HG03060 (cell line): ENCODE data around the gene DNAJC1.

Experiments used
- ATAC-seq: cut with Tn5 transposase; IDR thresholded peaks from one replicate; pipeline ENCODE4 v1.9.1; 2021; ENCODE audit warnings: low read depth, moderate number of reproducible peaks; ENCODE audit not compliant: unreplicated experiment

Gene DNAJC1

DNA sequence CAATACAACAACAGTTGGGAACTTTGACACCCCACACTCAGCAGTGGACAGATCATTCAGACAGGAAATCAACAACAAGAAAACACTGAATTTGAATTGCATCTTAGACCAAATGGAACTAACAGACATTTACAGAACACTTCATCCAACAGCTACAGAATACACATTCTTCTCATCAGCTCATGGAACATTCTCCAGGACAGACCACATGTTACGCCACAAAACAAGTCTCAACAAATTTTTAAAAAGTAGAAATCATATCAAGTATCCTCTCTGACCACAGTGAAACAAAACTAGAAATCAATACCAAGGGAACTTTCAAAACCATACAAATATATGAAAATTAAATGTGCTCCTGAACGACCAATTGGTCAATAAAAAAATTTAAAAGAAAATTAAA is 212.3 kb downstream of the DNAJC1 start:
- no peak for ATAC-seq

DNA sequence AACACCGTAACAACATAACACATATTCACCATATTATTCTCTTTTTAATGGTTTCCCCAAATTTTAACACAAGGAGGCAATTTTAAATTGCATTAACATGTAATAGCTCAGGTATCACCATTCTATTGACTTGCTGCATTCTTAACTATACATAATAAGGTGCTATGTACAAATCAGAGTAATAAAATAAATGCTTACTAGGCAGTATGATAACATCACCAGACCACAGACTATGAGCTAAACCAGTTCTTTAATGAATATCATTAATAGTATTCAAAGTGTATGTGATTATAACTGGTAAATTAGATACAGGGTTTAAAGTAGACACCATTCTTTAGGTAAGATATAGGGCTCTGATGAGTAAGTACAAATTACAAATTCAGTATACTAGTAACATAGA is 226.6 kb downstream of the DNAJC1 start:
- ATAC-seq: no peak

DNA sequence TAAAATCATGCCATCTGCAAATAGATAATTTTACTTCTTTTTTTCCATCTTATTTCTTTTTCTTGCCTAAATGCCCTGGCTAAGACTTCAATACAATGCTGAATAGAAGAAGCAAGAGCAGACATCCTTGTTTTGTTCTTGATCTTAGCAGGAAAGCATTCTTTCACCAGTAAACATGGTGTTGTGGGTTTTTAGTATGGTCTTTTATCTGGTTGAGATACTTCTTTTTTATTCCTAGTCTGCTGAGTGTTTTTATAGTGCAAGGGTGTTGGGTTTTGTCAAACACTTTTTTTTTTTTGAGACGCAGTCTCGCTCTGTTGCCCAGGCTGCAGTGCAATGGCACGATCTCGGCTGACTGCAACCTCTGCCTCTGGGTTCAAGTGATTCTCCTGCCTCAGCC is 232.3 kb downstream of the DNAJC1 start:
- no peak for ATAC-seq

DNA sequence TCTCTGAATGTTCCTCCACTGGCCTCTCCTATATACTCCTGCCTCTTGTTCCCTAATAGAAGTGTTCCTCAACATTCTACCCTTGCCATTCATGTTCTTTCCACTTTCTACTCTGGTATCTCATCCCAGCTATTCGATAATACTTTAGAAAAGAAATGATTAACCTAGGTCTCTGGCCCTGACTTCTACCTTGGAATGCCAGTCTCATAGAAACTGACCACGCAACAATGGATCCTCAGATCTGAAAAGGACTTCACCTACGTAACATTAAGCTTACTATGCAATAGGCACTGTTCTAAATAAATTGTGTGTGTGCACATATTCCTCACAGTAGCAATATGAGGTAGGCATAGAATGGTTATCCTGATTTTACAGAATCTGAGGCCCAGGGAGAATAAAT is 234.5 kb downstream of the DNAJC1 start:
- no peak for ATAC-seq

DNA sequence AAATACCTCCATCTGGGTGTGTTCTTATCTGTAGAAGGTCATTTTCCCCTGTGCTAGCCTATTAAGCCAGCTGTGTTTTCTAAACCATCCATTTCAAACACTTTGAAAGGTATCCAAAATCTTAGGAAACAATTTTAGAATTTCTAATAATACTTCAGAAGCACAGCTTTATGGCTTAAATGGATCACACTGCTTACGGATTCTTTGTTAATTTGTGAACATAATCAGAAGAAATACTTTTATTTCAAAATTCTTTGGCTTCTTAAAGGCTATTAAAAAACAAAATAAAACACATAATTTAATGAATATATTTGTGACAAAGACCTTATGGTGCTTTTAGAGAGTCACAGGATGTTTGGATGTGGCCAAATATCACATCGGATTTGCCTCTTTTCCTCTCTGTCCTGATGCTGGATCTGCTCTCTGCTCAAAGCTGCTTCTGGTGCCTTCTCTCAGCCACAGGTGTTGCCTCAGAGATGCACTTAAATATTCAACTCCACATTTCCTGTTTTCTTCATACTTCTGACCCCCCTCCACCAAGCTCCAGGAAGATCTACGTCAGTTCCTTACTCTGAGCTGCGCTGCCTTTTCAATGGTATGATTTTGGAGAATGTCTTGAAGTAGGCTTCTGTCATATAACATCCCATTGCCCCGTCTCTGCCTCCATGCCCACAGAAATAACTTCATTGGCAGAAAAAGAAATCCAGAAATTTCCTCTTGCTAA is 238.9 kb downstream of the DNAJC1 start:
- ATAC-seq: no peak

DNA sequence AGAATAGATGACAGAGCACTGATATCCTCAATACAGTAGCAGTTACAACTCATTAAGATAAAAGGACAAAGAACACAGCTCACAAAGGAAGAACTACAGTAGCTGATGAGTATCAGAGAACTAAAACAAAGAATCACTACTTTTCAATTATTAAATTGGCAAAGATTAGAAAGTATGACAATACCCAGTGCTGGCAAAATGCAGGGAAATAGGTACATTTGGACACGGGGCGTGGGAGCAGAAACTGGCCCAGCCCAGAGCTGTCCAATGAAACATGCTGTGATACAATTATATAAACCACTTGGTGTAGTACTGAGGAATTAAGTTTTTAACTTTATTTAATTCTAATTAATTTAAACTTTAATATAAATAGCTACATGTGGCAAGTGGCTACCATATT is 243.2 kb downstream of the DNAJC1 start:
- no peak for ATAC-seq

DNA sequence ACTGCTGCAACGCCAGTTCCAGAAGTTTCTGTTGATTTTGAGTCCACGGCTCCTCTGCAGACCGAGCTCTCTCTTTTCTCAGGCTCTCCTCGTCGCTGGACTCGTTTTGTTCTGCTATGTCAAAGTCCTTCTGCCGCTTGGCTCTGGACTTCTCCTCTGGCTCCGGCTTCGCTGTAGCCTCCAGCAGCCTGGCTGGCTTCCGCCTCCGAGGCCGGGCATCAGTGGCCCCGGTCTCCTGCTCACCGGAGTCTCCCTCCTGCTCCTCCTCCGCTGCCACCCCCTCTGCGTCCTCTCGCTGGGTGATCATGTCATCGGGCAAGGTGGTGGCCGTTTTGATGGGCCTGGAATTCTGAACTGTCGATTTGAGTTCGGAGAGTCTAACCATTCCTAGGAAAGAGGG is 244.3 kb downstream of the DNAJC1 start:
- no peak for ATAC-seq

DNA sequence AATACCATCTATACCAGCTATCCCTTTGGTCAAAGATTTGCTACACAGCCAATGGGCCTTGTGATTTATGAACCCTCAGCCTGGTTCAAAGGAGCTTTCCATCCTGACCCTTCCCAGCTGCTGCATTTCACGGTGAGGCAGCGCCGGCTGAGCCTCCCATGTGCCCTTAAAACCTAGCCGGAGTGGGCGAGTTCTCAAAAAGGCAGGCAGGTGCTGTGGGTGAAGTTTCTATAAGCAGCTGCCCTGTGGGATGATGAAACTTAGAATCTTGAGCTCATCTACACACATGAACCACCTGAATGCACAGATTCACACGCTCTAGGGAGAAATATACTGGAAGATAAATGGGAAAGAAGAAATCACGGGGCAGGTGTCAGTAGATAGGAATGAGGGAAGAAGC is 244.8 kb downstream of the DNAJC1 start:
- no peak for ATAC-seq

DNA sequence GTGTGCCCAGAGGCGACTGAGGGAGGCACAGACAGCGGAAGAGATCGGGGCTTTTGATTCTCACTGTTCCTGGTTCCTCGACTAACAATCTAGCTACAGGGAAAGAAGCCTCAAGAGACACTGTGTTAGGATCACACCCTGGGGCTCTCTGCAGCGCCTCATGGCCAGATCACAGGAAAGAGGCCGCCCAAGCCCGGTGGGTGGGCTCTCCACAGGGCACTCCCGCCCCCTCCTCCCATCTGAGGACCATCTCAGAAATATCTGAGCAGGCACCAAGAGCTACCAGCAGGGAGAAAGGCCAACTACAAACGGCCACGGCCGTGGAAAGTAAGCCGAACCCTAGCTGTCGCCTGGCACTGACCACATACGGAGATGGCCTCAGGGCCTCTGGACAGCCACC is 245.3 kb downstream of the DNAJC1 start:
- ATAC-seq: no peak

DNA sequence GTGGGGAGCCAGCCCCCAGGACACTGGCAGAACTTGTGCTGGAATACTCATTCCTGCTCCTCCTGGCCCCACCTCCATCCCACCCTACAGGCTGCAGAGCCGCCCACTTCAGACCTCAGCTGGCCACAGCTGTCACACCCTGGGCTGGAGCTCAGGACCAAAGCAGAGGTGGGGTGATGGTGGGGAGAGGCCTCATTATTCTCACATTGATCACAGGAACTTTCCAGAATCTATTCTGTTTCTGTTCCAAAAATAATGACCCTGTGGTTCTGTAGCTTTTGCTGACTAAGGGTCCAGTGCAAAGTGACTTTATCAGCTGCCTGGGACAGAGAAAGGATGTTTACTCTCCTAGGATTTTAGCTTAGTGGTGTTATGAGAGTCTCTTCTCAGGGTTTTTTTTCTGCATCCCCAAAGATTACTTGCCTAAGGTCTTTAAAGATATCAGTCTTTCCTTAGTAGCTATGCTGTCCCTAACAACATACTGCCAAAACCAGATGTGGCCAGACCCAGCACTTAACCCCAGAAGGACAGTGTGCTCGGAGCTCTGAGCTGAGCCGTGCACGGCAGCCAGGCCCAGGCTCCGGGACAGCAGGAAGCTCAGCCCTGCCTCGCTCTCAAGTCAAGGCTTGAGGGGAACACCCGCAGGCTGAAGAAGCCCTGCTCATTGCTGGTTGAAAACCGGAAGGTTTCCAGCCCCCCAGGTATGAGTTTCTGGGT is 246.2 kb downstream of the DNAJC1 start:
- no peak for ATAC-seq

DNA sequence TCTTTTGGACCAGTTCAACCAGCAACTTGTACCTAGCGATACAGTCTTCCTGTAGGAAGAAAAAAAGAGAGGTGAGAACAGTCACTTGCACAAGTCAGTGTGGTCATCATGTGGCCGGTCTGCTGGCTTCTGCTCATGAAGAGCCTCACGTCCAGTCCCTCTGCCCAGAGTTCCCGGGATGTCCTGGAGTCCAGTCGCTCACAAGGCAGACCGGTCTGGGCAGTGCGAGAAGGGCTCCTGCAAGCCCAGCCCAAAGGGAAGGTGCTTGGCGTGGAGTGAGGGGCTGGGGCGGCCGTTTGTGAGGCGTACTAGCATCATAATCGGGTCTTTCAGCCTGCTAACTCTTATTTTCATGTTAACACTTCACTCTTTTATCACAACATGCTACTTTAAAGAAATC is 246.8 kb downstream of the DNAJC1 start:
- no peak for ATAC-seq

DNA sequence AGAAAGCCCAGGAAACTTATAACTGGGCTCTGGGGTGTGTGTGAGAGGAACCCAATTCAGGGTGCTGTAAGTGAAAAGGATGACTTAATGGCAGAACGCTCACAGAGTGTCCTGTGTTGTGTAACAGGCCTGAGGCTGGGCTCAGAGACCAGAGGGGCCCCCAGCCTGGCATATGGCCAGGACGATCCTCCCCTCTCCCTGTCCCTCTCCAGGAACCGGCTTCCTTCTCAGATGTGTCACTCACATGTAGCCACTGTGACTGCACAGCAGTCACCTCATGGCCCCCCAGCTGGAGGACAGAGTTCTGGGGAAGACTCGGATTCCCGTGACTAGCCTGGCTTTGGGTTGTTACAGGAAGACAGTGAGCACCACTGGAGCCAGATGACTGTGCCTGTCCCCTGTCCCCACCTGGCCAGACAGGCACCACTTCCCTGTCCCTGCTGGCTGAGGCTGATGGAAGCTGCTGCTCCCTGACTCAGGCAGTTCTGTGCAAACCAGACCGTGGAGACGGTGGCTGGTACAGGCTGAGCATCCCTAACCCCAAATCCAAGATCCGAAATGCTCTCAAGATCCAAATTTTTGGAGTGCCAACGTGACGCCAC is 249.0 kb downstream of the DNAJC1 start:
- no peak for ATAC-seq

DNA sequence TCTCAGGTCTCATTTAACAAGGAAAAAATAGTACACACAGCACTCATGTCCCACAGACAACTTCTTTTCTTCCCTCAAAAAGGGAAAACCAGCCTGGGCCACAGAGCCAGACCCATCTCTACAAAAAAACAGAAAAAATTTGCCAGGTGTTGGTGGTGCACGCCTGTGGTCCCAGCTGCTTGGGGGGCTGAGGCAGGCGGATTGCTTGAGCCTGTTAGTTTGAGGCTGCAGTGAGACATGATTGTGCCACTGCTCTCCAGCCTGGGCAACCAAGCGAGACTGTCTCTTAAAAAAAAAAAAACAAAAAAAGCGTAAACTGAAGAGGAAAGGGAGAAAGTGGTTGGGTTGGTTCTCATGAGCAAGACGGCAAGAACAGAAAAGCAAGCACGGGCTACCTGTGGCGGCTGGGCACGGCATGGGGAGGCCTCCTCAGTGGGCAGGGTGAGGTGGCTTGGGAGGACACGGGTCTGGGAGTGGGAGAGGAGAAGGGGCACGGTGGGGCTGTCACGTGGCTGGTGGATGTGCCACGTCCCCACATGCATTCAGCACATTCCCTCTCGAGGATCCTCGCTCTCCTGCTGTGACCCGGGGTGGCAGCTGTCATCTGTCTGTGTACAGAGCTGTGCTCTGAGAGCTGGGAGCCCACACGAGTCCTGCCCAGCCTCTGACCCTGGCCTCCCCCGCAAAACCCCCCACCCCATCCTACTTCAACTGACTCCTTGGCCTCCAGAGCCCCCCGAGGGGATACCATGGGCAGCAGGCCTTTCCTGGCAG is 249.8 kb downstream of the DNAJC1 start:
- ATAC-seq: no peak

DNA sequence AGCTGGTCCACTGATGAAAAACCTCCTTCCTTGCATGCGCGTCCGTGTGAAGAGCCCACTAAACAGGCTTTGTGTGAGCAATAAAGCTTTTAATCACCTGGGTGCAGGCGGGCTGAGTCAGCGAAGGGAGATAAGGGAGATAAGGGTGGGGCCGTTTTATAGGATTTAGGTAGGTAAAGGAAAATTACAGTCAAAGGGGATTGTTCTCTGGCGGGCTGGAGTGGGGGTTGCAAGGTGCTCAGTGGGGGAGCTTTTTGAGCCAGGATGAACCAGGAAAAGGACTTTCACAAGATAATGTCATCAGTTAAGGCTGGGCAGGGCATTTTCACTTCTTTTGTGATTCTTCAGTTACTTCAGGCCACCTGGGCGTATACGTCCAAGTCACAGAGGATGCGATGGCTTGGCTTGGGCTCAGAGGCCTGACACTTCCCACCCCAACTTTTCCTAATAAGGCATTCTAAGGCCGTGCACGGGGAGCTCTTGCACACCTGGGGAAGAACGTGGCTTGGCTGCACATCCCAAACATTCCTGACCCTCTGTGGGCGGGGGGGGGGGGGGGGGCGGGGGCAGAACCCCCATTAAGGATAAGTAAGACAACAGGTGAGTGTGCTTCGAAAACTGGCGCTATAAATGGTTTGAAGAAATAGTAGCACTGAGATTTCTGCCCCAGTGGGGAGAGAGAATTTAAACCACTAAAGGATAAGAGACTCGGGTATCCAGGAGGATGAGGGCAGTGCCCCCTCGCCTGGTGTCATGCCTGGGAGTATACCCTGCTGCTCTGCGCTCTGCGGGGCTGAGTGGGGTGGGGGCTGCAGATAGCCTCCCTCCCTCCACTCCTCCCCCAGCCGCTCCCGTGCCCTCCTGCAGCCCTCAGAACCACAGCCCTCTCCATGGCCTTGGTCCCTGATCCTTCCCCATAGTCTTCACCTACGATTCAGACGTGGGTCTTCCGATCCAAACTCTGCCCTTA is 251.9 kb downstream of the DNAJC1 start:
- ATAC-seq: no peak

DNA sequence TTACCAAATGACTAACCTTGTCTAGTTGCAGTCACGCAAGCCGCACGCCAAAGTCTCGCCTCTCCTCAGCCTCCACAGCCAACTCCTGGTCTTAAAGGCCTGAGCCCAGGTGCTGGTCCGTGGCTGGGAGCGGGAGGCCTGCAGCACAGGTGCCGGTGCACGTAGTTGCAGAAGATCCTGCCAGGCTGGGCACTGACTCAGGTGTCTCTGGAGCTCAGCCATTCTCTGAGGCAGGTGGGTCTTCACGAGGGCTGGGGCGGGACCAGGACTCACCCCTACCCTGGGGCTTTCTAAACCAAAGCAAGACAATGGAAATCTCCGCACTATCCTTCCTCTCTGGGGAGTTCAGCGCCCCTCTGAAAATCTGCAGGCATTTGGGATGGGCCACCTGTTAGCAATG is 253.1 kb downstream of the DNAJC1 start:
- ATAC-seq: no peak

DNA sequence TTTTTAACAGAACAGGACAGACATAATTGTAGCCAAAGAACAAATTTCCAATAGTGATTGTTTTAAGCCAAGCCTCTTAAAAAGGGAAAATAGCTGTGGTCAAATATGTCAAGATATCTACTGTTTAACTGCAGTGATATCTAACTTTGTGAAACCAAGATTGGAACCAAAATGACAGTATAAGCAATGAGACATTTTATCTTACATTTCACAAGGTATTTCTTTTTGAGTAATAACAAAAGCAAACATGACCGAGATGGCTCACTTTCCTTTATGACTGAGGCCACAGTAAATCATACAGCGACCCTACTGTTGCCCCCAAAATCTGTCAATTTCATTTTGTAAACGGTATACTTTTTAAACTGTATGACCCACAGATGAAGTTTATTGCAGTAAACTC is 253.7 kb downstream of the DNAJC1 start:
- ATAC-seq: no peak

DNA sequence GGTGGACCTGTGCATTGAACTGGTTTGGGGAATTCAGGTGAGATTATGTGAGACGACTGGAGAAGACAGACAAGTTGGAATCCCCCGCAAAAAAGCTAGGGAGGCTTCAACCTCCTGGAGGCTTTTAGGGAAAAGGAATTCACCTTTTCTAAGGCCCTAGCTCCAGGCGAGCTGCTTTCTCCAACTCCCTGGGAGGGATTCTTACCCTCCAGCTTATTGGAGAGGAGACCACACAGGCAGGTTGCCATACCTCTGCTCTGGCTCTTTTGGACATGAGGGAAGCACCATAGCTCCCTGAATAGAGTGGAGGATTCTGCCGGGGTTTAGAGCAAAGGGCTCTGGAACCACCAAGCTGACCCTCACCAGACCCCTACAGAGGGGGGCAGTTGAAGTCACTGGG is 255.7 kb downstream of the DNAJC1 start:
- no peak for ATAC-seq

DNA sequence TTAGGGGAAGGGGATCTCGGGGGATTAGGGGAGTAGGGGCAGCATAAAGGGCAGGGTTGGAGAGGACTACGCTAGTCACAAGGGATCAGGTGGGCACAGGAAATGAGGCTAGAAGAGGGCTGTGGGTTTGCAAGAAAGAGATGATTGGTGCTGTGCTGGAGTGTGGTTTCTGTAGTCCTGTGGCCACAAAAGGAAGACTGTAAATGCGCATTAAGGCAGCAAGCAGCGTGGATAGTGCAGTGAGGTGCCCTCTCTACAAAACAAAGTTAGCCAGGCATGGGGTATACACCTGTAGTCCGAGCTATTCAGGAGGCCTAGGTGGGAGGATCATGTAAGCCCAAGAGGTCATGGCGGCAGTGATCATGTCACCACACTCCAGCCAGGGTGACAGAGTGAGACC is 257.4 kb downstream of the DNAJC1 start:
- no peak for ATAC-seq

DNA sequence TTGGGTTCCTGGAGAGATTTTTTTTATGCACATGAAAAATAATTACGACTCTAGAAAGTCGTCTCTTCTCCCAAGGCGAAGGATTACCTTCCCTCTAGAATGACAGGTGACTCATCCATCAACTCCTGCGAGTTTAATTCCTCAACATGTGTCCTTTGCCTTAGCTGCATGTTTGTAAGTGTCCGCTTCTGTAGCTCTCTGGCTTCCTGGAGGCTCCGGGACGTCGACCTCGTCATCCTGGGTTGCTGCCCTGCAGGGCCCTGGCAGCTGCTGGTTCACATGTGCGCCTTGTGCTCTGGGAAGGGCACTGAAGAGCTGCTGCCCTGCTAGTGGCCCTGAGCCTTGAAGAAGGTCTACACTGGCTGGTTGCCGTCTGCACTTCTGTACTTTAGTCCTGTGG is 259.3 kb downstream of the DNAJC1 start:
- ATAC-seq: no peak

DNA sequence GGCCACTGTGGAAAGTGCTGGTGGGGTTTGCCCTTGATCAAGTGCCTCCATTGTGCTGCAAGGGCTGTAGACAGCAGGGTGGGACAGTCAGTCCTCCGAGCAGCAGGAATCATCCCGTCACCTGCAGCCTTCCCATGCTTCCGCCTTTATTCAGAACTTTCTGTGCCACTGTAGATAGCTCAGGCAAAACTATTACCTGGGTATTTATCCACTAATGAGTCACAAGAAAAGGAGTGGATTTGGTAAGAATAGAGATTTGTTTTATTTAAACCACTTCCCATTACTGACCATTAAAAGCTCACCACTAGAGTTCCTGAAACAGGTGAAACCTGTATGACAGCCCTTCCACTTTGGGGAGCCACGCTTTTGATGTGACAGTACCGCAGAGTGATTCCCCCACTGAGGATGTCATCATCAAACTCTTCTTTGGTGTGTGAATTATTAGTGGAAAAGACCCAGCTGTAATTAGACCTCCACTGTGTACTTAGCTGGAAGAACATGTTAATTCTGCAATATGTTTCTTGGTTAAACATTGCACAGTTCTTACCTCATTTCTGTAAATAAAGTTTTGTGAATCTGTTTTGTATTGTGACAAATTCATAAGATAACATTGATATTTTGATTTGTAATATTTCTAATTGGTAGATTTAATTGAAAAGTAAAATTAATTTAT is 260.7 kb downstream of the DNAJC1 start:
- no peak for ATAC-seq
